Small intestine (tissue), 7 donors: ENCODE data around the gene GNB1L. TPM values are rescaled to one million over a fixed set of nuclear protein-coding genes. Genes with fewer than 3 reads are reported as not detected.
A peak's percentile ranks its signal among the peaks of the same experiment; 100 is the strongest.

ENCODE experiments used
- DNase-seq, 2 donors: peaks; one replicate each; pipeline versions ENCODE4 v3.0.0 to v3.0.0-alpha.2; 2013
- FAIRE-seq: peaks from 2 replicates; lab custom pipeline; 2012; peaks lifted over from hg19 to GRCh38; lab: Jason Lieb, UNC
- H3K27ac ChIP-seq, 3 donors: one replicate each; pipeline ENCODE4 v1.5.1; 2013; ENCODE audit warnings: low read length in 2 of 3, mild to moderate bottlenecking in 2 of 3, control low read depth in 1 of 3, inconsistent platforms in 1 of 3, low read depth in 1 of 3, moderate library complexity in 1 of 3
- H3K27me3 ChIP-seq, 3 donors: one replicate each; pipeline ENCODE4 v1.6.1; 2013; ENCODE audit warnings: low read length in 3 of 3, inconsistent platforms in 1 of 3; ENCODE audit not compliant: control insufficient read depth in 3 of 3, insufficient read depth in 3 of 3
- H3K36me3 ChIP-seq, 3 donors: one replicate each; pipeline ENCODE4 v1.6.1; 2013; ENCODE audit warnings: low read length in 3 of 3, inconsistent platforms in 1 of 3, low read depth in 1 of 3, mild to moderate bottlenecking in 1 of 3, moderate library complexity in 1 of 3; ENCODE audit not compliant: control insufficient read depth in 3 of 3, insufficient read depth in 2 of 3
- H3K4me1 ChIP-seq, 3 donors: one replicate each; pipeline ENCODE4 v1.6.1; 2013; ENCODE audit warnings: low read length in 2 of 3, inconsistent platforms in 1 of 3, low read depth in 1 of 3, mild to moderate bottlenecking in 1 of 3, moderate library complexity in 1 of 3; ENCODE audit not compliant: control insufficient read depth in 3 of 3, insufficient read depth in 2 of 3
- H3K4me3 ChIP-seq, 3 donors: one replicate each; pipeline ENCODE4 v1.5.1; 2013; ENCODE audit warnings: low read length in 3 of 3, control low read depth in 1 of 3, inconsistent platforms in 1 of 3, low read depth in 1 of 3, mild to moderate bottlenecking in 1 of 3, moderate library complexity in 1 of 3
- H3K9me3 ChIP-seq, 2 donors: one replicate each; pipeline ENCODE4 v1.6.1; 2013; ENCODE audit warnings: low read depth in 1 of 2, low read length in 1 of 2; ENCODE audit not compliant: control insufficient read depth in 2 of 2, insufficient read depth in 1 of 2
- WGBS, 3 donors: extraction: QIAGEN DNeasy Blood & Tissue Kit; methylation state at CpG; one replicate each; pipeline ENCODE4 v1.1.7; 2013; 5-methylcytosine and 5-hydroxymethylcytosine counted together
- polyA plus RNA-seq, 4 donors: library from polyadenylated mRNA; stranded (reverse) in 3 of 4; unstranded in 1 of 4; fragments of 200-250 nt in 3 of 4; fragments of 120-200 nt in 1 of 4; gene quantifications; one replicate each; pipeline versions ENCODE4 v1.2.1 to v1.2.3, GENCODE V29; 2013
- donor health status: healthy with polysubstance abuse.
- donor health status: control.
- donor health status: control.
- donor health status: Bipolar disorder and iron deficiency.
- donor health status: healthy.

GNB1L gene
- polyA plus RNA-seq, 4 donors: 4.0 to 18.9 (median 9.8) TPM

DNA sequence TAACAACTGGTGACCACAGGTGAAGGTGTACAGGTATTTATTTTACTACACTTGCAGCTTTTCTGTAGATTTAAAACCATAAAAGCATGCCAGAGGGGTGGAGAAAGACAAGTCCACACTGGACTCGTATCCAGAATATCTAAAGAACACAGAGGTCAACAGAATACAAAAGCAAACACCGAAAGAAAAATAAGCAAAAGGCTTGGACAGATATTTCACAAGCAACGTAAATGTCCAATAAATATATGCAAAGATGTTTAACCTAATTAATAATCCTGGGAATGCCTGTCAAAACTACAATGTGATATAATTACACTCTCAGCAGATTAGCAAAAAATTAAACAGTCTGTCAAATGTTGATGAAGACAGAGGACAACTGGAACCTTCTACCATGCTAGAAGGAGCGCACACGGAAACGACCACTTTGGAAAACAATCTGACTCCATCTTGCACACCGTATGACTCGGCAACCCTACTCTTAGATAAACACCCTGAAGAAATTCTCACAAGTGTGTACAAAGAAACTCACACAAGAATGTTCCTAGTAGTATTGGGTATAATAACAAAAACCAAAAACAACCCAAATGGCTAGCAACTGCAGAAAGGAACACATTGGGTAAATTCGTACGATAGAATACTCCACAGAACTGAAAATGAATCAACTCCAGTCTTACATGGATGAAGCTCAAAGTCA is 27.2 kb downstream of the GNB1L start:
- Histone ChIP-seq H3K27ac (no peak overlapping the region), H3K27me3 (no peaks in the 10 kb centered on the region), H3K36me3 (no peaks in the 10 kb centered on the region), H3K9me3 (no peaks in the 10 kb centered on the region), H3K4me3 (no peak overlapping the region), H3K4me1 (peaks cover 2 to 21% (median 4%) of the 10 kb centered on the region in 3 donors)
- DNase-seq: no peak
- 67 to 86% (median 79%) methylated on average over 10 of the region's 10 CpGs for WGBS, 3 donors
- FAIRE-seq: no peak

DNA sequence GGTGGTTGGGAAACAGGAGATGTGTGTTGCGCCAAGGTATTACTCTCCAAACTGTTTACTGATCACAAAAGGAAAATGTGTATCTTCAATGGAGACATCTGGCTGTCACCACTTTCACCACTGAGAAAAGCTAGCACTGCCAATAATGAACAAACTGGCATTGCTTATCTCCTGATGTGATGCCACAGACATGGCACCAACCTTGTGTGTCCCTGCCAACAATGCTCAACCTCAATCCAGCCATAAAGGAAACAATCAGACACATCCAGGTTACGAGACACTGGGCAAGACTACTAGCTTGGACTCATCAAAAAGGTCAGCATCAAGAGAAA is 28.1 kb downstream of the GNB1L start:
- Histone ChIP-seq H3K36me3 (no peaks in the 10 kb centered on the region), H3K4me1 (peaks cover 2 to 22% (median 10%) of the 10 kb centered on the region in 3 donors), H3K4me3 (no peak overlapping the region), H3K27ac (no peak overlapping the region), H3K9me3 (no peaks in the 10 kb centered on the region), H3K27me3 (no peaks in the 10 kb centered on the region)
- FAIRE-seq: no peak
- WGBS, 3 donors: 50 to 81% (median 51%) methylated on average over 2 of the region's 2 CpGs
- DNase-seq: no peak

DNA sequence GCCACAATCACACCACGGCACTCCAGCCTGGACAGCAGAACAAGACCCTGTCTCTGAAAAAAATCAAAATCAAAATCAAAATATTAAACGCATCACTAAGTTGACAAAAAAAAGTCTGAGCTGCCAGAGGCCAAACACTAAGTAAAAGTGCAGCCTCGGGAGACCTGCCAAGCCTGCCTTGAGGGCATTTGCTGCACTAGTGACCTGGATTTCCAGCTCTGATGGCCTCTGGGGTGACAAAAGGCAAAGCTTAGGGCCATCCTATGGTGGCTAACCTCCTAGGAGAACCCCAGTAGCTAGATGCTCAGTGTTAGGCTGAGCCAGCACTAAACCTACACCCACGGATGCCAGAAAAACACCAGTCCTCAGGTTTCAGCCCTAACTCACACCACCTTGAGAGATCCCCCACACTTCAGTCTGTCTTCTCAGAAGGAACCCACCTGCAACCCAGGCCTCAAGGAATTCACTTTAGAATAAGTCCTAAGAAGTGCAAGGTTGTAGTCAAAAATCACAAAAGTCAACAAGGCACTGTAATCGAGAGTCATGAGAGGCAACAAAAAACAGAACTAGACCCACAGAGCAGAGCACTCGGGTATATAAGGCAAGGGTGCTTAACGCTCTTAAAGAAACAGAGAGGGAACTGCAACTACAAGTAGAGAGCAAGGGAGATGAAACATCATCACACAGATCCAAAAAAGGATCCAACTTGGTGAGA is 28.6 kb downstream of the GNB1L start:
- 90 to 96% (median 95%) methylated on average over 7 of the region's 7 CpGs for WGBS, 3 donors
- Histone ChIP-seq H3K9me3 (no peaks in the 10 kb centered on the region), H3K27ac (no peak overlapping the region), H3K27me3 (no peaks in the 10 kb centered on the region), H3K4me3 (no peak overlapping the region), H3K4me1 (peaks cover 2 to 22% (median 10%) of the 10 kb centered on the region in 3 donors), H3K36me3 (no peaks in the 10 kb centered on the region)
- FAIRE-seq (no peak), DNase-seq (no peak)

DNA sequence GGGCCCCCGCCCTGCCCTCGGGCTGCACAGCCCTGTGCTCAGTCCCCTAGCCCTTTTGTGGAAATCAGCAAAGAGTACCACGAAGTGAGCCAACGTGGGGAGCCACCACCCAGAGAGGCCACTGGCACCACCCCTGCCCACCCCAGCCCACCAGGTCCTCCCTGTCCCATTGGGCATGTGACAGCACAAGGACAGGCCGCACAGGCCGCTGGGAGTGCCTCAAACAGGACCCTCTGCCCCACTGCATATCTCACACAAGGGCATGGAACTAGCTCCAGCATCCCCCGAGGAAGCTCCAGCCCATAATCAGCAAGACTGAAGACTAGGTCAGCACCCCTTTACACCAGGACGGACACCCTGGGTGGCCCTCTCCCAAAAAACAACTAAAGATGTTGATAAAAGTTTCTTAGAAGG is 29.7 kb downstream of the GNB1L start:
- Histone ChIP-seq H3K4me3 (no peak overlapping the region), H3K27ac (peak overlapping the region in 2 of 3 donors; percentile 71 to 87), H3K36me3 (peaks cover 0 to 10% (median 0%) of the 10 kb centered on the region in 3 donors), H3K4me1 (peaks cover 2 to 22% (median 10%) of the 10 kb centered on the region in 3 donors), H3K9me3 (no peaks in the 10 kb centered on the region), H3K27me3 (no peaks in the 10 kb centered on the region)
- no peak for FAIRE-seq
- 86 to 93% (median 88%) methylated on average over 8 of the region's 8 CpGs for WGBS, 3 donors
- DNase-seq: no peak

DNA sequence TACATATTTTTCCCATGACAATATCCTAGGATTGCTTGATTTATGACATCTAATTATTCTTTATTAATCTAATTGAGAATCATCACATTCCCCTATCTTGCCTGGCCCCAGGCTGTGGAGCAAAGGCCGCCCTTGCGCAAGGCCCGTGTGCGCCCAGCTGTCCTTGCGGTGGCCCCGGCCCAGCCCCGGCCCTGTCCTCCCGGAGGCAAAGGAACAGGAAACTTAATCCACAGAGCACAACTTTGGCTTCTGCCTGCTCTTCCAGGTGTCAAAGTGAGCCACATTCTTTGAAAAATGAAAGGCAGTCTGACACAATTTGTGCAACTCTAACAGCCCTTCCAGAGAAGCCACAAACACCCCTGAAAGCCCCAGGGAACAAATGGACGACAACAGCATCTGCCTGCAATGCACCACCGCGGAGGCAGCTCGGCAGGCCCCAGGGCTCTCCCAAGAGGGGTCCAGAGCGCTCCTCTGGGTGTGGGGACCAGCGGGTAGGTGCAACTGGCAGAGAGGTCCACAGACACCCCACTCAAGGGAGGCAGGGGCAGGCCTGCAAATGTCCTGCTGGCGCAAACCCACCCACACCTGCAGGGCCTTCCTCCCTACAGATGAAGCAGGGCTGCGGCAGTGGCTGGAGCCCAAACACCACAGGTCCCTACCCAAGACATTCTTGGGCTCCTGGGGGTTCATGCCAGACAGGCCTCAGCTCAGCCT is 30.3 kb downstream of the GNB1L start:
- no peak overlapping the region for H3K4me3 ChIP-seq
- H3K9me3 ChIP-seq: no peaks in the 10 kb centered on the region
- FAIRE-seq: no peak
- peaks cover 0 to 13% (median 0%) of the 10 kb centered on the region in 3 donors for H3K36me3 ChIP-seq
- DNase-seq: peak; percentile 82 to 89
- H3K4me1 ChIP-seq: peaks cover 2 to 22% (median 10%) of the 10 kb centered on the region in 3 donors
- 39 to 63% (median 57%) methylated on average over 16 of the region's 16 CpGs for WGBS, 3 donors
- H3K27me3 ChIP-seq: no peaks in the 10 kb centered on the region
- H3K27ac ChIP-seq: peak overlapping the region; percentile 57 to 87 (median 71)

DNA sequence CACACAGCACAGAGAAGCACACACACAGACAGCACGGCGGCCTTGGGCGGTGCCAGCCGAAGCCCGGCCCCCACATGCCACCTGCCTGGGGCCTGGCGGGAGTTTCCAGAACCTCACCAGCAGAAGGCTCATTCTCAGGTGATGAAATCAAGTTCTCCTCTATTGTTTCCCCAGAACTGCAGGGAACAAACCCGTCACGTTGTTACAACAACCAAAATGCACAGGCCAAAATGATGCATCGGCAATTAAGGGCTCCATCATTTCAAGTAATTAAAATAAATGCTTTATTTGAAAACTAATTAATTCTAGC is 30.8 kb downstream of the GNB1L start:
- H3K4me1 ChIP-seq: peaks cover 2 to 22% (median 10%) of the 10 kb centered on the region in 3 donors
- FAIRE-seq (no peak), DNase-seq (peak; percentile 74 to 87)
- no peaks in the 10 kb centered on the region for H3K27me3 ChIP-seq
- no peak overlapping the region for H3K4me3 ChIP-seq
- H3K36me3 ChIP-seq: peaks cover 0 to 13% (median 0%) of the 10 kb centered on the region in 3 donors
- peak overlapping the region; percentile 38 to 71 (median 70) for H3K27ac ChIP-seq
- WGBS, 3 donors: 27 to 61% (median 28%) methylated on average over 9 of the region's 9 CpGs
- H3K9me3 ChIP-seq: no peaks in the 10 kb centered on the region

DNA sequence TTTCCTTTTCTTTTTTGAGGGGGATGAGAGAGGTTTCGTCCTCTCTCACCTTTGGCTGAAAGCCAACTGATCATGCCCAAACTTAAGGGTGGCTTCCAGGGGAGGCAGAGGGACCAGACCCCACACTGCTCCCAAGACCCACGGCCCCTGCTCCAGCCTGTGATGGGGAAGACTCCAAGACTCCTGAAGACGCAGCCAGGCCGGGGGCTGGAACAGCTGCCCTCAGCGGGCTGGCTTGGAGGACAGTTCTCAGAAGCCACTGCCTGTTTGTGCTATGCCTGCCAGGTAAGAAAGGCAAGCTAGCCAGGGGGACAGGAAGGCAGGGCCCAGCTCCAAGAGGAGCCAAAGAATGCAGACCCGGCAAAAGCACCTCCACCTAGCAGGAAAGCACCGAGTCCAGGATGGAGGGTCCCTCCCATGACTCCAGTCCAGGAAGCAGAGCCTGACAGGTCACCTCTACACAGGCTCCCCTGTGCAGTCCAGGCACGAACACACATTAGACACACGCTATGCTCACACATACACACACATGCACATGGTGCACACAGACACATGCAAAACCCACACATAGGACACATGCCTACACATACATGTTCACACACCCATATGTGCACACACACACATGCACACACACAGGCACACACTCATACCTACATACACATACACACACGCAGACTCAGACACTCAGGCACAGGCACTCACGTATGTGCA is 31.3 kb downstream of the GNB1L start:
- no peak for DNase-seq
- Histone ChIP-seq H3K9me3 (no peaks in the 10 kb centered on the region), H3K4me3 (no peak overlapping the region), H3K27me3 (no peaks in the 10 kb centered on the region), H3K36me3 (peaks cover 0 to 14% (median 0%) of the 10 kb centered on the region in 3 donors), H3K27ac (peak overlapping the region; percentile 38 to 70 (median 46)), H3K4me1 (peaks cover 2 to 22% (median 10%) of the 10 kb centered on the region in 3 donors)
- no peak for FAIRE-seq
- WGBS, 3 donors: 32 to 68% (median 48%) methylated on average over 11 of the region's 11 CpGs
